Uterus (tissue), 4 donors: ENCODE results near the gene ZNF689. TPM values are rescaled to one million over a fixed set of nuclear protein-coding genes. Genes with fewer than 3 reads are reported as not detected.

Experiments
- DNase-seq, 2 donors: peaks; one replicate each; pipeline ENCODE4 v3.0.0-alpha.2; 2019 to 2020
- H3K27ac ChIP-seq, 2 donors: fragments of 200-600 bp; sonication (generic); 1 replicate in 1 of 2; 2 replicates in 1 of 2; pipeline ENCODE4 v1.5.1; 2016 to 2018
- H3K27me3 ChIP-seq, 2 donors: fragments of 200-600 bp; sonication (generic); one replicate each; pipeline ENCODE4 v1.5.1; 2018 to 2019; ENCODE audit warnings: control low read depth in 1 of 2
- H3K36me3 ChIP-seq, 2 donors: fragments of 200-600 bp; sonication (generic); one replicate each; pipeline ENCODE4 v1.5.1; 2019; ENCODE audit warnings: control low read depth in 1 of 2
- H3K4me1 ChIP-seq, 2 donors: fragments of 200-600 bp; sonication (generic); one replicate each; pipeline ENCODE4 v1.5.1; 2018 to 2019; ENCODE audit warnings: control low read depth in 1 of 2
- H3K4me3 ChIP-seq, 2 donors: fragments of 200-600 bp; sonication (generic); 1 replicate in 1 of 2; 2 replicates in 1 of 2; pipeline ENCODE4 v1.5.1; 2018 to 2019; ENCODE audit warnings: mild to moderate bottlenecking in 1 of 2
- H3K9me3 ChIP-seq, 2 donors: fragments of 200-600 bp; sonication (generic); one replicate each; pipeline ENCODE4 v1.5.1; 2019; ENCODE audit warnings: control low read depth in 1 of 2
- CTCF ChIP-seq, 4 experiments: fragments of 200-600 bp in 2 of 4; fragments of 450-650 bp in 2 of 4; sonication (generic) in 2 of 4; IDR thresholded peaks; one replicate each; pipeline ENCODE4 v1.5.1; 2016 to 2019; ENCODE audit warnings: antibody characterized with exemption in 4 of 4, mild to moderate bottlenecking in 2 of 4, moderate library complexity in 1 of 4
- POLR2A ChIP-seq, 2 donors: fragments of 450-650 bp; IDR thresholded peaks; one replicate each; pipeline ENCODE4 v1.6.1; 2016; ENCODE audit warnings: antibody characterized with exemption in 2 of 2, mild to moderate bottlenecking in 1 of 2, moderate library complexity in 1 of 2
- intact Hi-C: fragments of 100-400 bp; cut with DNase I; formaldehyde crosslinking; loops from one replicate; pipeline ENCODE4 v1.15.1; 2023; ENCODE audit warnings: low total_unique reads
- total RNA-seq, 4 donors: library from RNA; depleted of rRNA in 3 of 4; stranded (reverse); fragments of >200 nt in 3 of 4; gene quantifications; one replicate each; pipeline versions ENCODE4 v1.1.0 to v1.2.4, GENCODE V29; 2014 to 2023
- donor health status: DM: yes; HTN: yes; CAD: no.

The ZNF689 gene
- total RNA-seq, 4 donors from 2014 or later = 3.1 to 11.5 (median 7.0) TPM

GRCh38 chr16:30615358-30616091, 5.3 kb upstream of the ZNF689 start:
- Histone ChIP-seq H3K9me3 (no peaks in the 10 kb centered on the region), H3K27ac (no peak overlapping the region), H3K27me3 (no peaks in the 10 kb centered on the region), H3K4me3 (no peak overlapping the region), H3K36me3 (no peaks in the 10 kb centered on the region), H3K4me1 (no peaks in the 10 kb centered on the region)
- DNase-seq = no peak
- TF ChIP-seq CTCF (IDR thresholded peaks at IDR 0.05) (no peak), POLR2A (IDR thresholded peaks at IDR 0.05) (no peak)
- intact Hi-C loops = no loop called here

GRCh38 chr16:30609002-30609925, 925 bp downstream of the ZNF689 start:
- Histone ChIP-seq H3K27me3 (no peaks in the 10 kb centered on the region), H3K27ac (peak overlapping the region; percentile 86 to 93), H3K9me3 (no peaks in the 10 kb centered on the region), H3K36me3 (no peaks in the 10 kb centered on the region), H3K4me1 (no peaks in the 10 kb centered on the region), H3K4me3 (peak overlapping the region; percentile 71 to 86)
- DNase-seq = peak; percentile 47 to 58
- TF ChIP-seq POLR2A (IDR thresholded peaks at IDR 0.05) = no peak
- peak in 2 of 4 experiments; percentile 2 to 4 for TF ChIP-seq CTCF (IDR thresholded peaks at IDR 0.05)
- intact Hi-C loops = no loop called here

- Histone ChIP-seq H3K4me1 (no peaks in the 10 kb centered on the region), H3K4me3 (no peak overlapping the region), H3K27me3 (no peaks in the 10 kb centered on the region), H3K27ac (no peak overlapping the region), H3K36me3 (no peaks in the 10 kb centered on the region), H3K9me3 (no peaks in the 10 kb centered on the region)
- TF ChIP-seq CTCF (IDR thresholded peaks at IDR 0.05) (no peak), POLR2A (IDR thresholded peaks at IDR 0.05) (no peak)
- no peak for DNase-seq
- intact Hi-C loops = no loop called here
Observed at GRCh38 chr16:30606004-30606403, 4.2 kb downstream of the ZNF689 start.

- Histone ChIP-seq H3K27ac (no peak overlapping the region), H3K4me3 (no peak overlapping the region), H3K27me3 (no peaks in the 10 kb centered on the region), H3K9me3 (no peaks in the 10 kb centered on the region), H3K4me1 (no peaks in the 10 kb centered on the region), H3K36me3 (no peaks in the 10 kb centered on the region)
- no peak for DNase-seq
- intact Hi-C loops = no loop called here
- TF ChIP-seq CTCF (IDR thresholded peaks at IDR 0.05) (no peak), POLR2A (IDR thresholded peaks at IDR 0.05) (no peak)
Observed at GRCh38 chr16:30605158-30605557, 5.0 kb downstream of the ZNF689 start.
